SIG-M5 (cell line): ENCODE results near the gene SLC25A21.
"Not testable (repeated sequence)": the region's sequence is repeated elsewhere in the genome, so short reads cannot be mapped to it uniquely, and the experiment has no call there.

ENCODE experiments used
- DNase-seq: peaks from one replicate; lab custom pipeline; 2025; lab: John Stamatoyannopoulos, UW

Gene SLC25A21

DNA sequence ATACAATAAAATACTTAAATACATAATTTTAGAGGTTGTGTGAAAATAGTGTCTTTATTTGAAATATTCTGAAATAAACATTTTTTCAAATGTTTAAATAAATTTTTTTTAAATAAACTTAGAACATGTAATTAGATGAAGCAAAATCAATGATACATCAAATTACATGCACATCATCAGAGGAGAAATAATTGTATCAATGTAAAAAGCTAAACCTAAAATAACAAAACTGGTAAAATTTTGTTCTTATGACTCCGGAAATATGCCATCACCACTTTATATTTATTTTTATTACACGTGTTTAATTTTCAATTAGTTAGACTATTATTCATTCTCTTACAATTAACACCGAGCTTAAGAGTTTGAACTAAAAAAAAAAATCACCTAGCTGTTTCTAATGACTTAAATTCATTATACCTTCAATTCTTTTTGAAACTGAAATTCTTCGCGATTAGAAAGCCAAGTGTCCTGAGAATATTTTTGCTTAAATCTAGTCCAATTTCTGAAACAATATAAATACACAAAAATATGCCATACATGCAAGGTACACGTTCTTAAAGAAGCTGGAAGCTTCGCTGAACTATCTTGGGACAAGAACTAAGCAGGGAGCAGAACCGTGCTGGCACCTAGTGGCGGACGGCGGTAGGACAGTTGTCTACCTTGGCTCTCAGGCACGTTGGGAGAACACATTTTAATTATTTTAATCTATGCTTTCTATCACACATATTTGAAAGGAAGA is 230.5 kb downstream of the SLC25A21 start:
- no peak for DNase-seq

GRCh38 chr14:36940476-36940875 is 231.9 kb downstream of the SLC25A21 start:
- no peak for DNase-seq

GRCh38 chr14:36939265-36939664 is 233.1 kb downstream of the SLC25A21 start:
- no peak for DNase-seq

DNA sequence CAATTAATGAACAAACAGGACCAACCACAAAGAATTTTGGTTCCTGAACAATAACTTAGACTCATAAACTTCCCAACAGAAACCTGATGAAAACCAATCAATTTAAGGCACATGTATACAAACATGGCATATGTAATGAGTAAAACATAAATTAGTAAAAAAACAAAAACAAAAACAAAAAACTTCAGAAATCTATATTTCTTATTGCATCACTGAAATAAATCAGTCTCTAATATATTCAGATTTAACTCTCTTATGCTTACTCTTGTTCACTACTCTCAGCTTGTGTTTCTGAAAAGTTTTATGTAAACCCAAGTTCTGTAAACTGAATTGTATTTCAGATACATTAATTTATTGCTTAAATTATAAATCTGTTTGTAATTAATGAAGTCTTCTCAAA is 233.7 kb downstream of the SLC25A21 start:
- no peak for DNase-seq

DNA sequence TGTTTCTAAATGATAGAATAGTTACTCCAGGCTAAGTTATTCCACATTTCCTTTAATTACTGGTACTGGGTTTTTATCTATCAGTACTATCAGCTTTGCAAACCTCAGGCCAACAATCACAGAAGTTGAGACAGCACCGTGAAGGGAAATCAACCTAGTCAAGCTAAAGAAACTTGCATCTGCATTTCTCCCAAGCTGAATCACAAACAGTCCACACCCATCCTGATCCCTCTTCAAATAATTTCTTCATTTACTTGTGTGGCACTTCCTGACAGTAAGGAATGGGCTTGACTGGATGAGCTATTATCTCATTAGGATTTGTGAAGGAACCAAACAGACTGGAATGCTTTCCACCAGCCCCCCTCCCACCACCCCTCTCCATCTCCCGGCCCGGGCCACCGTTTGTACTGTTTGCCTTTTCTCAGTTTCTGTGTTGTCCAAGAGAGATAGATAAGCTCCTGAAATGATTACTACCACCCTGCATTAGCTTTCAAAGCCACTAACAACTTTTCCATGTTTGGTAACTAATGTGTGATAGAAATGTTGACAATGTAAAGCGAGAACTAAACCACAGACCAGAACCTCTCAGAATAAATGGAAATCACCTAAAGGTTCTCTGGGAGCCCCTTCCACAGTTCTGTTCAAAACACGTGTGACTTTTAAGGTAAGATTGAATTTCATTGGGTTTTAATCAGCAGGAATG is 236.3 kb downstream of the SLC25A21 start:
- DNase-seq = no peak

DNA sequence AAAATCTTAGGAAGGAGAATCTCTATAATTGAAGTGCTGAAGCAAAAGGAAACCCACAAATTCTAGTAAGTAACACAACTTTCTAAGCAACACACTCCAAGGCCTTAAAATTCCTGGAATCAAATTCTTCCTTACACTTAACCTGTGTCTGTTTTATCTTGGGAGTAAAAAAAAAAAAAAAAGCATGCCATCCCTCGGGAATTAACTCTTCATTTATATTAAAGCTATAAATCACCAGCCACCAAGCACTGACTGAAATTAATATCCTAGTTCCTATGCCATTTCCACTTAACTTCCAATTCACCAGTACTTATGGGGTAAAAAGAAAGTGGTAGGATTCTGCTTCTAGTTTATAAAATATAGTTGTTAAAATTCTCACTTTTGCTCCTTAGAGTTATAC is 238.1 kb downstream of the SLC25A21 start:
- DNase-seq = no peak

DNA sequence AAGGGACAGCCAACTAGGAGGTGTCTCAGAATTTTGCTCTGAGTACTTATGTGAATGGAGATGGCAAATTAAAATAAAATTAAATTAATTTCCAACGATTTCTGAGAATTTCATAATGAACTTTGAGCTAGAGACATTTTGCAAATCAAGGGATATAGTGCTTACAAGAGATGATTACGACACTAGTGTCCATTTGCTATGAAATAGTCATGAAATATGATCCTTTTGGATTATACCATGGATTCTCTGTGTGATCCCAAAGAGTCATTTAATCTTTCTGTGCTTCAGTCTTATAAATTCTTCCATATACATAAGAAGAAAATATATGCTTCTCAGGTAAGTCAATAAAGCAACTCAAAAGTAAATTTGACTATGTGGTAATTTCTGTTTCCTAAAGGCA is 240.6 kb downstream of the SLC25A21 start:
- DNase-seq = no peak

GRCh38 chr14:36928432-36928831 is 244.0 kb downstream of the SLC25A21 start:
- no peak for DNase-seq

DNA sequence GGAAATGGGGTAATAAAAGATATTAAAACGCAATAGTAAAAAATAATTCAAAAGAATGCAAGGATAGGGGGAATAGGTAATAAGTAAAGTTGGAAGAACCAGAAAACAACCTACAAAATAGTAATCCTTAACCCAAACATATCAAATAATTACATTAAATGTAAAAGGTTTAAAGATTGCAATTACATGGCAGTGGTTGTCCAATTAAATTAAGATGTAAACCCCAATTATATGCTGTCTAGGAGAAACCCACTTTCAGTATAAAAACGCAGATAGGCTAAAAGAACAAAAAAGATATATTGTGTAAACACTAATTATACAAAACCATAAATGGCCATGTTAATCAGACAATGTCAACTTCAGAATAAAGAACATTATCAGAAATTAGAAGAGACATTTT is 247.3 kb downstream of the SLC25A21 start:
- DNase-seq = no peak

DNA sequence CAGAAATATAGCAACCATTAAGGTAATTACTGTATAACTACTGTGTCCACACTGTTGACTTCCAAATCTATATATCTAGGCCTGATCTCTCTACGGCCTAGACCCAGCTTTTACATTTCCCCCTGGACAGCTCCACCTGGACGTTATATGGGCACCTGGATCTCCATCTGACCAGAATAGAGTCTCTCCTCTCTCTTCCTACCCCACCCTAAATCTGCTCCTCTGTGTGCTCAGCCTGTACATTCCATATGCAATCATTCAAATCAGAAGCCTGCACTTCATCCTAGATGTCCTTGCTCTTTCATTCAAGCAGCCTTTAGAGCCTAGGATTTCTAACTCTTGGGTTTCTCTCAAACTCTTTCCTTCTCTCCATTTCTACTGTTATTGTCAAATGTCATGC is 255.7 kb downstream of the SLC25A21 start:
- no peak for DNase-seq

GRCh38 chr14:36915081-36915480 is 257.3 kb downstream of the SLC25A21 start:
- DNase-seq = no peak

DNA sequence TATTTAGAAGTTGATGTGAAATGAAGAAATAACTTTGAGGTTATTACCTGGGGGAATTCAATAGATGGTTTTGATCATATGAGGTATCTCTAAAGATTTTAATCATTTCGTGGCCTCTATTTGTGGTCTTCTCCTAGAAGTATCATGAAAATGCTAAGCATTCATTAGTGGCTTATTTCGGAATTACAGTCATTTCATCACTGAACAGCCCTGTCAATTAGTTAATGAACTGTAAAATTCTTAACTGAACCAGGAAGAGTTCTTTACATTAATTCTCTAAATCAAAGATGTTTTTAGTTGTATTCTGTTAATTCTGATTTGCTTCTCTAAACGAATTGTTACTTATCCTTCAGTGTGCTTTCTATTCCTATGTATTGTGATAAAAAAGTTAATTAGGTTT is 261.8 kb downstream of the SLC25A21 start:
- no peak for DNase-seq

DNA sequence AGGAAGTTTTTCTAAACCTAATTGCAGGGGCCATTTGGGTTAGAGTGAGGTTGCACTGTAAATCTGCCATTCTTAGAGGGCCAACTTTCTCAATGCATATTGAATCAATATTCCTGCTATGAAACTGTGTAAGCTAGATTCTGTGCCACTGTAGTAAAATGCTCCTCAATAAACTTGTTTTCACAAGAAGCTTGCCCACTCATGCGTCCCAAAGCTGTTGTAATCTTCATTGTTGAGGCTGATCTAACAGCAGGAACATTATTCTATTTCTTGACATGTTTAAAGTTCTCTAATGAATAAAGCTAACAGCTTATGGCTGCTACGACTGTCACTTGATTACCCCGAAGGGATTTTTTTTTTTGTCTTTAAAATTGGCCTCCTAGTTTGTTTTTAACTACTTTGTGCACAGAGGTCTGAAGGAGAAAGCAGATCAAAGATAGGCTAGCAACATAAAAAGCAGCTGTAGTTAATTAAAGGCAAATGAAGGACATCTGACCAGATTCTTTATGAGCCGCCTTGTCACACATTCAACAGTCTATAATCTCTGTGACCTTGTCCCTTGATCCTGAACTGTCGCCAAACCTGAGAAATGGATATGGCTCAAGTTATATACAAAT is 267.0 kb downstream of the SLC25A21 start:
- DNase-seq = no peak

GRCh38 chr14:36901861-36902260 is 270.5 kb downstream of the SLC25A21 start:
- no peak for DNase-seq

DNA sequence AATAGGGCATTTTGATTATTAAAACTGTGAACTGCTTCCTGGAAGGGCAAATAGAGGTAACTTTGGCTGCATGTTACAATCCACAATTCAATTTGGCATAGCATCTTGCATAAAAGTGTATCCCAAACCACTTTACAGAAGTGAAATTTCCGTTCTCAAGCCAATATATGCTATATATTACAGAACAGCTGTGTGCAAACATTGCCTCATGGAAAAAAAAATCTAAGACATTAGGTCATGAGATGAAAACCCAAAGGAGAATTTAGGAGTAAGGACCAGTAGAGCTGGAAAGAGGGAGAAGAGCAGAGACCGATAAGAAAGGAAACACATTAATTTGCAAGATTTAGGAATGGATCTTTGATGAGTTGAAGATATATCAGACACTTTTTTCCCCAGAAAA is 271.6 kb downstream of the SLC25A21 start:
- no peak for DNase-seq

- not testable (repeated sequence) for DNase-seq
Measured at GRCh38 chr14:36896300-36896699, 276.1 kb downstream of the SLC25A21 start.

DNA sequence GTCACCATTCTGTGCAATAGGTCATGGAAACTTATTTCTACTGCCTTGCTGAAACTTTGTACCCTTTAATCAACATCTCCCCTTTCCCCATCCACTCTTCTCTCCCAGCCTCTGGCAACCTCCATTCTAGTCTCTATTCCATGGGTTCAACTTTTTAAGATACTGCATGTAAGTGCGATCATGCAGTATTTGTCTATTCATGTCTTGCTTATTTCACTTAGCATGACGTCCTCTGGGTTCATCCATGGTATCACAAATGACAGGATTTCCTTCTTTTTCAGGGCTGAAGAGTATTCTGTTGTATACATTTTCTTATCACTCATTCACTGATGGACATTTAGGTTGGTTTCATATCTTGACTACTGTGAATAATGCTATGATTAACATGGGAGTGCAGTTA is 288.4 kb downstream of the SLC25A21 start:
- DNase-seq = no peak

DNA sequence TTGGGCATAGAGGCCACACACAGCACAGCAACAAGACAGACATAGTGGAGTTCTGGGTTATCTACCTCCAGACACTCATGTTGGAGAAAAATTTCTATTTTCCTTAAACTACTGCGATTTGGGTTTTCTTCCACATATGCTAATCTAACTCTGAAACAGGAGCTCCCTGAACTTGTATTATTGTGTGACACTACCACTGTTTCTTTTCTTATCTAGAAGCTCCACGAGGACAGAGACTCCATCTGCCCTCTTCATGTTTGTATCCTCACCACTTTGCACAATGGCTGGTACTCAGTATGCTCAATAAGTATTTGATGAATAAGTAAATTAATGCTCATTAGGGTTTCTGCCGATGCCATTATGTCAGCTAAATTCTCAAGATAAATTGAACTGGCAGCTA is 292.1 kb downstream of the SLC25A21 start:
- no peak for DNase-seq

DNA sequence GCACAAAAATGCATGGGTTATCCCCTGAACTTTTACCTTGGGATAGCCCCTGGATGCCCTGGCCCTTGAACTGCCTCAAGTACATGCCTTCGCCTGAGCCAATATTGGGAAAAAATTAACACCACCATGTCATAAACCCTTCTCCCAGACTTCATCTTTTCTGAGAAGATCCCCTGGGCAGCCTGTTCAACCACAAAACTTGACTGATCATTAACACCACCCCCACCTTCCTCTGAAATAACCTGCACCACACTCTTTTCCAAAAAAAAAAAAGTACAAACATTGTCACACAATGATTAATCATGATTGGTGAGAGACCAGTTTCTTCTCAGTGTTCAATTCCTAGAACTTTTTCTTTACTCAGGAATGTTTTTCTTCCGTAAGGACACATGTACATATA is 292.8 kb downstream of the SLC25A21 start:
- no peak for DNase-seq

GRCh38 chr14:36874396-36875138 is 297.8 kb downstream of the SLC25A21 start:
- DNase-seq = no peak

DNA sequence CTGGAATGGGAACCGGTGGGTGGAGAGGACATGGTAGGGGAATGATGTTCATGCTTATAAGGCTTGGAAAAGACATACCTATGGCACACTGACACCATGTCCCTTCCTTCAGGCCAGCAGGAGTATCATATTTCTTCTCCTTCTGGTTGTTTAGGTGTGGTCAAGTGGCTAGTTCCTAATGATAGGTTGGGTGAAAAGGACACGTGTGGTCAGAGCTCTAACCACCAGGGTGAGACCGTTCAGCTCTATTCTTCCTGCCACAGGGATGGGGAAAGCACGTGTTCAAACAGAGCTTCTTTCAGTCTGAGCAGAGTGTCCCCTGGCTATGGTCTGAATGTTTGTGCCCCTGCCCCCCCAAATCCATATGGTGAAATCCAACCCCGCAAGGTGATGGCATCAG is 301.6 kb downstream of the SLC25A21 start:
- DNase-seq = no peak

DNA sequence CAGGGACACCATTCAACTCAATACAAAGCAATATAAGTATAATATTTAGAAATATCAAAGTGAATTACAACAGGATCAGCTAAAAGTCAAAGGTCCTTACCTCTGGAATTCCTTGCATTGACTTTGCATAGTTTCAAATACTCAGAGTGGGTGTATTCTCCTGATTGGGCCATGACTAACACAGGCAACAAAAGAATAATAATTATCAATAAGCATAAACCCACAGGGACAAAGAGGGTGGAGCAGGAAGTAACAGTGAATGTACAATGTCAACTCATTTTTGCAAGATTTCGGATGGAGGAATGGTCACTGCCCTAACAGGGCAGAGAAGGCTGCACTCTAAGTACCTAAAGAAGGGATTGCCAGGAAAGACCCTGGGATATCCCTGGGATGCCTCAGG is 303.3 kb downstream of the SLC25A21 start:
- DNase-seq = no peak

DNA sequence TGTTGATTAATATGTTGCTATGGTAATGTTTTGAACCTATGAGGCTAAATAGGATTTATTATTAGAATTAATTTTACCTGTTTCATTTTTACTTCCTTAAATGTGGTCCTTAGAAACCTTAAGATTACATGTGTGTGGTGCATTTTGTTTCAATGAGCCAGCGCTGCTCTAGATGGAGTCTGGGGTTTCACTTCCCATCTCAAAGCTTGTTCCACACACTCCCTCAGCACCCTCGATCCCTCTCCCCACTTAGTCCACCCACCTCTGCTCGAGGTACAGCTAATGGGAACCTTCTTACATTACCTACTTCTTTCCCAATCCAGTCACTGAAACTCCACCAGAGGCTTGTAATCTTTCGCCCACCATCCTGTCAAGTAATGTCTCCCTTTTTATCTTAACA is 305.5 kb downstream of the SLC25A21 start:
- no peak for DNase-seq
